A673 (cell line): ENCODE measurements around the gene RAB11FIP4. TPM values are rescaled to one million over a fixed set of nuclear protein-coding genes. Genes with fewer than 3 reads are reported as not detected.

Source experiments
- BruUV-seq: library from RNA; stranded (reverse); fragments of 400-500 nt; replicated peaks from 2 replicates; lab custom pipeline; 2021; lab: Mats Ljungman, UMichigan
- CTCF ChIA-PET: fragments of 300-600 bp; sonication (Branson Sonifier 250); formaldehyde crosslinking; loops from one replicate; lab custom pipeline; 2022; ENCODE audit warnings: antibody characterized with exemption; lab: Charles Lee
- POLR2A ChIA-PET: fragments of 300-600 bp; sonication (Branson Sonifier 250); formaldehyde crosslinking; loops from one replicate; lab custom pipeline; 2022; ENCODE audit warnings: antibody characterized with exemption; ENCODE audit not compliant: low non-redundant PET; lab: Charles Lee
- DNase-seq: peaks from one replicate; pipeline ENCODE4 v3.0.0-alpha.2; 2015; ENCODE audit warnings: low spot score
- H3K27ac ChIP-seq: fragments of 200-600 bp; sonication (generic); 2 replicates; pipeline ENCODE4 v1.5.1; 2016; ENCODE audit warnings: mixed run types, low read depth, mild to moderate bottlenecking, mixed read lengths, antibody characterized with exemption, low read length; ENCODE audit not compliant: poor library complexity, severe bottlenecking
- H3K27me3 ChIP-seq: fragments of 200-600 bp; sonication (generic); replicated peaks from 2 replicates; pipeline ENCODE4 v1.6.1; 2017; ENCODE audit warnings: mixed run types, low read depth, mild to moderate bottlenecking, mixed read lengths, antibody characterized with exemption, low read length; ENCODE audit not compliant: insufficient read depth, poor library complexity
- H3K36me3 ChIP-seq: fragments of 200-600 bp; sonication (generic); 2 replicates; pipeline ENCODE4 v1.6.1; 2016; ENCODE audit warnings: mixed run types, mild to moderate bottlenecking, mixed read lengths, antibody characterized with exemption, low read length; ENCODE audit not compliant: insufficient read depth, poor library complexity, severe bottlenecking
- H3K4me1 ChIP-seq: fragments of 200-600 bp; sonication (generic); 2 replicates; pipeline ENCODE4 v1.6.1; 2017; ENCODE audit warnings: mixed run types, mild to moderate bottlenecking, mixed read lengths, antibody characterized with exemption, low read length; ENCODE audit not compliant: insufficient read depth, poor library complexity, severe bottlenecking
- H3K4me3 ChIP-seq: fragments of 200-600 bp; sonication (generic); 2 replicates; pipeline ENCODE4 v1.5.1; 2016; ENCODE audit warnings: low read depth, mixed run types, mild to moderate bottlenecking, mixed read lengths, low read length; ENCODE audit not compliant: poor library complexity, severe bottlenecking
- H3K9me3 ChIP-seq: fragments of 200-600 bp; sonication (generic); 2 replicates; pipeline ENCODE4 v1.6.1; 2016; ENCODE audit warnings: mixed run types, low read depth, mild to moderate bottlenecking, mixed read lengths, antibody characterized with exemption, low read length; ENCODE audit not compliant: poor library complexity, severe bottlenecking
- CTCF ChIP-seq: fragments of 300-800, 200-600 bp; sonication (generic); conservative IDR thresholded peaks from 2 replicates; pipeline ENCODE4 v1.5.1; 2017; ENCODE audit warnings: low read depth, mild to moderate bottlenecking, antibody characterized with exemption, low read length, moderate library complexity, mixed read lengths
- EZH2 ChIP-seq: fragments of 200-600 bp; sonication (generic); IDR thresholded peaks from 2 replicates; pipeline ENCODE4 v1.6.1; 2017; ENCODE audit warnings: borderline replicate concordance, low read depth, mild to moderate bottlenecking, mixed read lengths, antibody characterized with exemption, low read length; ENCODE audit not compliant: poor library complexity, severe bottlenecking
- intact Hi-C: fragments of 100-400 bp; cut with micrococcal nuclease; formaldehyde crosslinking; loops from one replicate; pipeline ENCODE4 v1.10.0; 2022; ENCODE audit not compliant: unreplicated experiment
- total RNA-seq: library from RNA; stranded (reverse); gene quantifications from 2 replicates; pipeline ENCODE4 v1.2.3, GENCODE V29; 2021

RAB11FIP4 gene
- total RNA-seq, 1 experiment from 2014 or later: 2.4 TPM

- no peak overlapping the region for H3K27ac ChIP-seq
- no peaks in the 10 kb centered on the region for H3K36me3 ChIP-seq
- no peak overlapping the region for H3K4me3 ChIP-seq
- CTCF ChIA-PET: no interaction called here
- H3K9me3 ChIP-seq: no peaks in the 10 kb centered on the region
- no peaks in the 10 kb centered on the region for H3K4me1 ChIP-seq
- no peaks in the 10 kb centered on the region for H3K27me3 ChIP-seq
- intact Hi-C loops: no loop called here
- BruUV-seq: no TSS peak
- POLR2A ChIA-PET: interaction anchor here (0.6 kb wide), 1 partner anchor 10 kb away, joined by 8 read pairs; no protein-coding TSS in a partner anchor
- DNase-seq: no peak
- TF ChIP-seq CTCF: no peak
- TF ChIP-seq EZH2: no peak
Observed at GRCh38 chr17:31573047-31573446, 181.6 kb downstream of the RAB11FIP4 start.

GRCh38 chr17:31573861-31574260, 182.4 kb downstream of the RAB11FIP4 start:
- TF ChIP-seq CTCF (no peak), EZH2 (no peak)
- no peaks in the 10 kb centered on the region for H3K27me3 ChIP-seq
- H3K36me3 ChIP-seq: no peaks in the 10 kb centered on the region
- CTCF ChIA-PET: no interaction called here
- no peak overlapping the region for H3K27ac ChIP-seq
- no peak overlapping the region for H3K4me3 ChIP-seq
- H3K9me3 ChIP-seq: no peaks in the 10 kb centered on the region
- BruUV-seq: no TSS peak
- POLR2A ChIA-PET: interaction anchor here (0.6 kb wide), 1 partner anchor 11 kb away, joined by 8 read pairs; no protein-coding TSS in a partner anchor
- no peak for DNase-seq
- intact Hi-C loops: no loop called here
- H3K4me1 ChIP-seq: no peaks in the 10 kb centered on the region

GRCh38 chr17:31574458-31574857, 183.0 kb downstream of the RAB11FIP4 start:
- BruUV-seq: no TSS peak
- Histone ChIP-seq H3K4me1 (no peaks in the 10 kb centered on the region), H3K27me3 (no peaks in the 10 kb centered on the region), H3K4me3 (no peak overlapping the region), H3K9me3 (no peaks in the 10 kb centered on the region), H3K36me3 (no peaks in the 10 kb centered on the region), H3K27ac (no peak overlapping the region)
- CTCF ChIA-PET: no interaction called here
- TF ChIP-seq EZH2 (no peak), CTCF (no peak)
- no peak for DNase-seq
- intact Hi-C loops: no loop called here
- POLR2A ChIA-PET: no interaction called here
